Tongue (tissue), 2 donors: ENCODE data around the gene KCNJ1. TPM values are rescaled to one million over a fixed set of nuclear protein-coding genes. Genes with fewer than 3 reads are reported as not detected.

Experiments used
- DNase-seq: peaks from one replicate; pipeline ENCODE4 v3.0.0-alpha.2; 2015
- total RNA-seq: library from RNA; depleted of rRNA; stranded (reverse); fragments of >200 nt; gene quantifications from one replicate; pipeline ENCODE4 v1.2.3, GENCODE V29; 2014

The KCNJ1 gene
- not detected for total RNA-seq

DNA sequence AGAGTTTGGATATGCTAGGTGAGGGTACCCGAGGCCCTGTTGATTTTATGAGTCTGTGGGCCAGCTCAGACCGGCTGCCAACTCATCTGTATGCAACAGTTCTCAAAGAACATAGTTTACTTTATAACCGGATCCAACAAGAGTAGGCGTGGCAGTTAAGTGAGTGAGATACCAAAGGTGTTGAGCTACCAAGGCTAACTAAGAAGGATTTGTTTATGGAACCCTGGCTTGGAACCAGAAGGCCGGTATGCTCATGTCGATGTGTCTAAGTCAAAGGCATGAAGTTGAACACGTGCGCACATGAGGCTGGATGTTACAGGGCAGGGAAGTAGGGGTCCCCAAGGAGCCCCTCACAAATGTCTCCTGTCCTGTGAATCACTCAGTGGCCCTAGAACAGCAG, at the start of gene KCNJ1:
KCNJ1 (minus strand) TSS at position 20 of the 400 bp plus-strand sequence. CDS start 27,053 bp downstream, outside the sequence.
- no peak for DNase-seq

DNA sequence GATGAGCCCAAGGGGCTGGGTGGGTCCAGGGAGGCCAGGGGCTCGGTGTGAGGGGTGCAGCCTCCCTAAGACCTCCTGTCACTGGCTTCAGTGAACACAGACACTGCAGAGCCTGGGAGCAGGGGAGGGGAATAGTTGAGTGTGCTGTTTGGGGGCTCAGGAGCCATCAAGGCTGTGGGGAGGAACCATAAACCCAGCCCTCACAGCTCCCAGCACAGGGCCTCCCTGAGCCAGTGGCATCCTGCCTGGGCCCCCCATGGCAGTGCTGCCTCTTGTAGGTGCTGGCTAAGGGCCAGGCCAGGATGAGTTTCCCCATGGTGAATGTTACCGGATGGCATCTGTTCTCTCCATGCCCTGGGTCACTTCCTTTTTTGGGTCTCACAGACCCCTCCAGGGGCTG, 49.6 kb upstream of the KCNJ1 start:
- no peak for DNase-seq

DNA sequence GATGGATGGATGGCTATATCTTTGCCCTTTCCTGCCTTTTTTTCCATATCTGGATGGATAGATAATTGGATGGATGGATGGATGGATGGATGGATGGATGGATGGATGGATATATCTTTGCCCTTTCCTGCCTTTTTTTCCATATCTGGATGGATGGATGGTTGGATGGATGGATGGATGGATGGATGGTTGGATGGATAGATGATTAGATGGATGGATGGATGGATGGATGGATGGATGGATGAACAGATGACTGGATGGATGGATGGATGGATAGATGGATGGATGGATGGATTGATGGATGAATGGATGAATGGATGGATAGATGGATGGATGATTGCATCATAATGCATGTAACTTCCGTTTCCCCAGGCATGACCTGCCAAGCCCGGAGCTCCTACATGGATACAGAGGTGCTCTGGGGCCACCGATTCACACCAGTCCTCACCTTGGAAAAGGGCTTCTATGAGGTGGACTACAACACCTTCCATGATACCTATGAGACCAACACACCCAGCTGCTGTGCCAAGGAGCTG, 49.0 kb upstream of the KCNJ1 start:
- no peak for DNase-seq

DNA sequence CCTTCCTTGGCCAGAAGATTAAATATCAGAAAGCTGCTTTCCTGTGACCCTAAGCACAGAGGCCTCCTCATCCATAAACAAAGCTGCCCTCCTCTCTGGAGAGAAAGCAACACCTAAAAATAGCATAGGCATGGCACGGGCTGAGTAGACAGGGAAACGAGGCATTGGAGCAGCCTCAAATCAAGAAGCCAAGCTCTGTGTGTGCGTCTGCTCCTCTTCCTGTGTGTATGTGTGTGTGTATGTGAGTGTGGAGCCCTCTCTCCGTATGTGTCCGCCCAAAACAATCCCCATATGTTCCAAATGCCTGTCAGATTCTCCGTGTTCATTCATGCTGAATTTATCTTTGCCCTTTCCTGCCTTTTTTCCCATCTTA, 48.0 kb upstream of the KCNJ1 start:
- no peak for DNase-seq

DNA sequence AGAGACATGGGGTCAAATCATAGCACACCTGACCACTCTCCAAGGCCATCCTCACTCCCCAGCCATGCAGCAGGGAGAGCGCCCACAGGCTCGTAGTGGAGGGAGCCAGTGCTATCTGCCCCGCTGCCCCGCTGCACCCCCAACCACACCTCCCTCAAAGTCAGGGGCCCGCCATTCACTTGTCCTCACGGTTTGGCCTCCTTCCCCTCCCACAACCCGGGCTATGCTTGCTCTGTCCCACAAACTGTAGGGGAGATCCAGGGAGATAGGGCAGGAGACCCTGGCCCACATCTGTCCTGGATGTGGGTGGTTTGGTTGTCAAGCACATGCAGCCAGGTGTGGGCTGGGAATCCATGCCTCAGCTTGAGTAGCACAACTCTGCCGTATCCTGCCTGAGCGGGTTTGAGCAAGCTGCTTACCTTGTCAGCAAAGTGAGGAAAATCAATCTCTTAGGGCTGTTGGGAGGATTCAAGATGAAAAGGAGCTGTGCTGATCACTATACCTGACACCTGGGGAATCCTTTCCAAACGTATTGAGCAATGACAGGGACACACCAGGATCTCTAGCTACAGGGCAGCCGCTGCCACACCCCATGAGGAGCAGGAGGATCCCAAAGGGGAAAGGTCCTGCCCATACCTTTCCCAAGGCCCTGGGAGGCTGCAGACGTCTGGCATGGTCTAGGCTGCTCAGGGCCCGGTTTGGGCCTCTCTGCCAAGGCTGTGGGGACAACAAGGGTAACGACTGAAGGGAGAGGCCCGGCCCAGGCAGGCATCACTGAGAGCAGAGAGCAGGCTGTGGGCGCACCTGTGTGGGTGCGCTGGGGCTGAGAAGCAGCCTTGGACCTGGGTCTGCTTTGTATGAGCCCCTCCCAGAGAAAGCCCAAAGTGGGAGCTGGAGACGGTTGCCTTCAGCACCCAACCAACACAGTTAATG, 47.4 kb upstream of the KCNJ1 start:
- peak; percentile 49 for DNase-seq

DNA sequence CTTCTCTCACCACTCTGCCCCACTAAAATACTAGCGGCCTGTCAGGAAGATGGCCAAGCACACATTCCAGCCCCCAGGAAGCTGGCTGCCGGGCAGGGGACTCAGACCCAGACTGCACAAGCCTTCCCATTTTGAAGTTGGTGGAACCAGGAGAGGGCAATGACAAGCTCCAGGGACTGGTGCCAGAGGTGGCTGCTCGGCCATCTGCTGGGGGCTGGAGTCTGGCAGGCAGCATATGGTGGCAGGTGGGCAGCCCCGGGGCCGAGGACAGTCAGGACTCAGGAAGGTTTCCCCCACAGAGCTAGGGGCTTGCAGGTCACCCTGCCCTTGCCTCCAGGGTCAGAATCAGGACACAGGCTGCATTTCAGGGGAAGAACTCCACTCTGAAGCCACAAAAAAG, 46.7 kb upstream of the KCNJ1 start:
- DNase-seq, result no peak

DNA sequence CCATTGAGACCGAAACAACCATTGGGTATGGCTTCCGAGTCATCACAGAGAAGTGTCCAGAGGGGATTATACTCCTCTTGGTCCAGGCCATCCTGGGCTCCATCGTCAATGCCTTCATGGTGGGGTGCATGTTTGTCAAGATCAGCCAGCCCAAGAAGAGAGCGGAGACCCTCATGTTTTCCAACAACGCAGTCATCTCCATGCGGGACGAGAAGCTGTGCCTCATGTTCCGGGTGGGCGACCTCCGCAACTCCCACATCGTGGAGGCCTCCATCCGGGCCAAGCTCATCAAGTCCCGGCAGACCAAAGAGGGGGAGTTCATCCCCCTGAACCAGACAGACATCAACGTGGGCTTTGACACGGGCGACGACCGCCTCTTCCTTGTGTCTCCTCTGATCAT, 44.6 kb upstream of the KCNJ1 start:
- DNase-seq, result no peak

DNA sequence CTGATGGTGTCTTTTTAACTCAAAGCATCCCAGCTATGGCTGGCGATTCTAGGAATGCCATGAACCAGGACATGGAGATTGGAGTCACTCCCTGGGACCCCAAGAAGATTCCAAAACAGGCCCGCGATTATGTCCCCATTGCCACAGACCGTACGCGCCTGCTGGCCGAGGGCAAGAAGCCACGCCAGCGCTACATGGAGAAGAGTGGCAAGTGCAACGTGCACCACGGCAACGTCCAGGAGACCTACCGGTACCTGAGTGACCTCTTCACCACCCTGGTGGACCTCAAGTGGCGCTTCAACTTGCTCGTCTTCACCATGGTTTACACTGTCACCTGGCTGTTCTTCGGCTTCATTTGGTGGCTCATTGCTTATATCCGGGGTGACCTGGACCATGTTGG, 44.1 kb upstream of the KCNJ1 start:
- DNase-seq, result no peak

DNA sequence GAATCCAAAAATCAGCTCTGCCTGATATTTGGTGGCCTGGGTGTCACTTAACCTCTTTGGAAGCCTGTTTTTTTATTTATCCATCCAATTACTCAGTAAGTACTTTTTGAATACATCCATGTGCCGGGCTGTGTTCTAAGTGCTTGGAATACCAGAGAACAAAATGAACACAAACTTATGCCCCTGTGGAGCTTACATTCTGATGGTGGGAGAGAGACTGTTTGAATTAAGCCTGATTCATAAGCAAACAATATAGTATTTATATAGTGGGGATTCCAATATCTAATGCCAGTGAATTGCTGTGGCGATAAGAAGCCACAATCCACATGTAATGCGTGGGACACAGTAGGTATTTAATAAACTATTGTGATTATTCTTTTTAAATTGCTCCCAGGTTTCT, 43.5 kb upstream of the KCNJ1 start:
- no peak for DNase-seq

DNA sequence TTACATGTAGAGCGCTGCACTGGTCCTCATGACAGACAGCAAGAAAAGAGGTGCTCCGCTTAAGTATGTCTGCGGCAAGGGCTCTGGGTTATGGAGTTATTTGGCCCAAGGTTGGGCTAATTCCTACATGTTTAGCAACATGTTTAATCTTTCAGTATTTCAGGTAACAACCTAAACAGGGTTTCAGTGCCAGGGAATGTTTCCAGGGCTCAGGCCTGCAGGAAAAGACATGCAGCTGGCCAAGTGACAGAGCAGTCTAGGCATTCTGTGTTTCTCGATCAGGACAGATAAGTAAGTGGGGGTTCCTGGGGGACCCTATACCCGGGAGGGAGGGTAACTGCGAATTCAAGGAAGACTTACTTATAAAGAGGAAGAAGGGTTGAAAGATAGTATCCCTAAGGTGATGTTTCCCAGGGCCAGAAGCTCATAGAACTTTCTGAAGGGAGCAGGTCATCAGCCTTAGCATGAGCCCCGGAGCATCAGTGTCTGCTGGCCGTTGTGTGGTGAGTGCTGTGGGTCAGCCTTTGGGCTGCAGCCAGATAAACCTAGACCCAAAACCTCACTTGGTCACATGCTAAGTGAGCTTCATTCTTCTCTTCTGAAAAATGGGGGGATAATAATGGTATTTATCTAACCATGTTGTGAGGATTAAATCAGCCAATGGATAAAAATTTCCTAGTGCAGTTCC, 42.5 kb upstream of the KCNJ1 start:
- no peak for DNase-seq

DNA sequence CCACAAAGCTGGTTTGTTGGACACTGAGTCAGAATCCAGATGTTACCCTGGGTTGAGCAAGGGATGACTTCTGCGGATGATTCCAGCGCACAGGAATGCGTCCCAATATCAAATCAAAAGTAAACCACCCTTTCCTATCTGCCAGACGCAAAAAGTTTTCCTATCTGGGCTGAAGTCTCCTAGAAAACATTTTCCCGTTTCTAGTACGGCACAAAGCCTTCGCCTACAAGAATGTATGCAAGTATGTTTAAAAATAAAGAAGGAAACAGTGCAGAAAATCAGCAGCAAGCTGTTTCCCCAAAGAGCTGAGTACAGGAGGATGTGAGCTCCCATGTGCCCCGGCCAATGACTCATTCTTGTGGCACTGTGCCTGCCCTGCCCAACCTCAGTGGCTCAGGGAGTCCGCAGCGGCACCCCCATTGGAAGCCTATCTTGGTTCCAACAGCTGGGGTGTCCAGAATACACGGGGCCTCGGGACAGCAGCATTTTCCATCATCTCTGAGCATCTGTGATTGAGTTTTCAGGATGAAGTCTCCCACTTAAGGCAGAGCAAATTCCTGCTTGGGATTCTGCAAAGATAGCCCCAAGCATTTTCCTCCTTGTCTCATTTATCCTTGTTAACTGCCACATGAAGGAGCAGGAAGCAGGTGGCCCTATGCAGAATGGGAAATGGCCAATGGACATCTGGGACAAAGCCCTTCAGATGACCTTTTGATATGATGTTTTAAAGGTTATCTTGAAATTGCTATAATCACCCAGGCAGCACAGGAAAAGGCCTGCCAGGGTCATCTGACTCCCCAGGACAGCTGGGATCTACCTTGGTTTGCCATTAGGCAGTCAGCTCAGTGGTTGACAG, 41.5 kb upstream of the KCNJ1 start:
- DNase-seq, result no peak

DNA sequence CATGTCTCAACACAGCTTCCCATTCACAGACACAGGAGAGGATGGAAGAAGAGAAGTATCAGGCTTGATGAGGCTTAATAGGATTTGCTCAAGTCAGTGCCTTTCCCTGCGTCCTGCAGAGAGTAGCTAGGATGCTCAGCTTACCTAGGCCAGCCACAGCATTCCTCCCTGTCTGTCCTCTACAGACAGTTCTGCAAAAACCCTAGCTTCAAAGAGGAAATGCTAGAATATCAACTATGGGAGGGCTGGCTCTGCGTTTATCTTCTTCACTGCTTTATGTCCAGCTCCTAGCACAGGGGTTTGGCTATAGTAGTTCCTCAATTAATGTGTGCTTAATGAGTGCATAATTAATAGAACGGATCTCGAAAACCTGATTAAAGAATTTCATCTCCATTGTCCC, 40.5 kb upstream of the KCNJ1 start:
- DNase-seq, result no peak

DNA sequence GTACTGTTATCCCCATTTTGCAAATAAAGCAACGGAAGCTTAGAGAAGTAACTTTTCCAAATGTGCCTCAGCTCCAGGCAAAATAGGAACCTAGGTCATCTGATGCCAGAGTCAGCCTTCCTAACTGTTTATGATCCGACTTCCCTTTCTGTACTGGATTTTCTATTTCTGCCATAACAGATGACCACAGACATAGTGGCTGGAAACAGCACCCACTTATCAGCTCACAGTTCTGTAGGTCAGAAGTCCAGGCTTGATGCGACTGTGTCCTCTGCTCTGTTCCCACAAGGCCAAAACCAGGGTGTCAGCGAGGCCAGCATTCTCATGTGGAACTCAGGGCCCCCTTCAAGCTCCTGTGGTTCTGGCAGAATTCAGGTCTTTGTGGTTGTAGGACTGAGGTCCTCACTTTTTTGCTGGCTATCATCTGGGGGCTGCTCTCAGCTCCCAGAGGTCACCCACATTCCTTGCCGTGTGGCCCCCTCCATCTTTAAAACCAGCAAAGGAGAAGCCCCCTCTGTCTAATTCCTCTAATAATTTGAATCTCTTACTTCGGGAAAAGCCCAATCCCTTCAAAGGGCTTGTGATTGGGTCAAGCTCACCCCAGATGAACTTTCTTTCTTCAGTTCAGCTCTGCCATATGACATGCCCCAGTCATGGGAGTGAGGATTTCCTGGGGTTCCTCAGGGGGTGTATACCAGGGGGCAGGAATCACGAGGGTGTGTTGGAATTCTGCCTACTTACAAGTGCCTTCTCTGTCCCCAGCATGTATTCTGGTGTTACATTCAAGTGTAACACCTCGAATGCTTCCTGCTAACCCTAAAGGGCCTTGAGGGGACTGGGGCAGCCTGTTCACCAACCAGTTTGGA, 39.3 kb upstream of the KCNJ1 start:
- no peak for DNase-seq

DNA sequence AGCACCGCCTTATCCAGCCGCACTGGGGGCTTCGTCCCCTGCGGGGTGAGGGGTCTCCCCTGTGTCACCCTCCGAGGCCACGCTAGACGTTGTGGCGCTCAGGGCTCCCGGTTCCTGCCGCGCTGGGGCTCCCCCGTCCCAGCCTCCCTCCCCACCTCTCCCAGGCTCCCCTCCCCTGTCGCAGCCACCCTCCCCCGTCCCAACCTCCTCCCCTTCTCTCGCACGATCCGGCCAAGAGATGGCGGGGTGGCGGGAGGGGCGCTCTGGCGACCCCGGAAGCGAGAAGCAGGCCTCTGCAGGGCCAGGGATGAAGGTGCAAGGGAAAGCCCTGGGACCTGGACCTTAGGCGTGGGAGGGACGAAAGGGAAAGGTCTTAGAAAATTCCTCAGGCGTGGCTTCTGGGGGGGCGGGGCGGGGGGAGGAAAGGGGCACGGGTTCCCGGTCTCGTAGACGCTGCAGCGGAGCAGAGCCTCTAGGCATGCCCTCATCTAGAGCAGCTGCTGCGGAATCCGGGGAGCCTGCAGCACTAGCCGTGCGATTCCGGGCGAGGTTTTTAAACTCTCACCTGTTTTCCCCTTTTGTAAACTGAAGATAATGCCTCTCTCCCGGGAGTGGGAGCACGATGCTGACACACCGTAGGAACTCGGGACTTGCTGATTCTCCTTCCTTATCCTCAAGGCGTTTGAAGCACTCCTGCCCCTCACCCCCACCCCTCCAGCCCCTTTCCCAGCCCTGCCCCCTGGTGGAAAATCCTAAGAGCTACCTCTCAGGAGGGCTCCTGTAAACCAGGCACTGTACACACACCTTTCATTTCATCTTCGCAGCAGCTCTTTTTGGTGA, 38.5 kb upstream of the KCNJ1 start:
- DNase-seq, result peak; percentile 78

DNA sequence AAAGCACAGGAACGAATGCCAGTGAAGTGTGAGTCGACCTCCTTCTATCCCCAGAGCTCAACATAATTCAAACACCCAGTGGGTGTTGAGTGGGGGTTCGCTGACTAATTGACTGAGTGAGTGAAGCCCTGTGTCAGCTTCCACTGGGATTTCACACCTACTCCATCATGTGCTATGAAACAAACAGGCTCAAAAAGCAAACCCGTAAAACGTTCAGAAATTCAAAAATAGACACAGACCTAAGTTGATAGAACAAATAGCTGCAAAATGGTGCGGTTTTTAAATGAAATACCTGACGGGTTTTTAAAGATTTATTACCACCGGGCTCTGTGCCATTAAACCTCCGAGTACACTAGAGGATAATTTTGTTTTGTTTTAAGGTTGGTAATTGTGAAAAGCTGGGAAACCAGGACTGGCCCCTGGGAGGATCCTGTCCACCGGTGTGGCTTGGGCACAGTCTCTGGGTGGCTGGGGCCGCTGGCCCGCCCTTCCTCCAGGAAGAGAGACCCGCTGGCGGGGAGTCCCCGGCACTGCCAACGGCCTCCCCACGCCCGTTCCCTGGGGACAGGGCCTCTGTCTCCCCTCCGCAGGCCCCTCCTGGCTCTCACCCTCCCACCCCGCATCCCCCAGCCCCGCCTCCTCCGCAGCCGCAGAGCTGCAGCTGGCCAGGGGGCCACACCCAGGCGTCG, 37.7 kb upstream of the KCNJ1 start:
- peak; percentile 71 for DNase-seq

DNA sequence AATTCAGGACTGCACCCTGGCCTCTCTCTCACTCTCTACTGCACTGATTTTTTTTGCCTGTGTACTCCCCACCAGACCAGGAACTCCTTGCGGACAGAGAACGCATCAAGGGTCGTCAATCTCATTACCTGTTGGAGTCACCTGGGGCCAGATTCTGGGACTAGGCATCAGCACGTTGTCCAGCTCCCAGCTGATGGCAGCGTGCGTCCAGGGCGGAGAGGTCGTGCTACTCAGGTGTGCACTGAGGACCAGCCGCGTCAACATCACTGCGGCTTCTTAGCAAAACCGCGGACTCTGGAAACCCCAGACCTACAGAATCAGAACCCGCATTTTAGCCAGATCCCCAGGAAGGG, 37.2 kb upstream of the KCNJ1 start:
- no peak for DNase-seq

DNA sequence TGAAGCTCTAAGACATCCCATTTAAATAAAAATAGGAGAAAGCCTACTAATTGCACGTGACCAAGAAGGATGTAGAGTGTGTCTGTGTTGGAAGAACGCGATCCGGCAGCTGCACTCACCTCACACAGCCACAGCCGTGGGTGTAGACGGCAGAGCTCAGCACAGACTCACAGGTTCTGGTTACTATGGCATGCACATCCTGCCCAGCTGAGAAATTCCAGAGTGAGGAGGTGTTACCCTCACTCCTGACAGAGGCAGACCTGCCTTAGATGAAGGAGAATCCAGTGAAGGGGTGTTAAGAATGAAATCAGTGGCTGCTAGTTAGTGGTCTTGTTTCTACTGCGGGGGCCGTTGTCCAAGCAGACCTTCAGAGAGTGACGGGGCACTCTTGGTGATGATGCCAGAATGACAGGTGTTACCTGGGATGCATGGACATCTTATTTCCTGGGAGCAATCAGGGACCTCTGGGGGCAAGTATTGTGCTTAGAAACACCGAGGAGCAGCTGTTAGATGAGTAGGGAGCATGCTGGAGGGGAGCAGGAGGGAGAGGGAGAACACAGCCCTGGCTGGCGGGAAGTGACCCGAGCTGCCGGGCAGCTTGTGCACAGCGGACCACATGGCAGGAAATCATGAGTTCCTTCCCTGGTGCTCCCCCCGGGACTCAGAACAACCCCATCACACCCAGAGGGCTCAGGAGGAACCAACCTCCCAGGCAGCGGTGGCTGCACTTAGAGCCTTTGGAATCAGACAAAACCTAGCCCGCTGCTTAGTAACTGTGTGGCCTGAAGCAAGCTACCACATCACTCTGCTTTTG, 36.4 kb upstream of the KCNJ1 start:
- no peak for DNase-seq

DNA sequence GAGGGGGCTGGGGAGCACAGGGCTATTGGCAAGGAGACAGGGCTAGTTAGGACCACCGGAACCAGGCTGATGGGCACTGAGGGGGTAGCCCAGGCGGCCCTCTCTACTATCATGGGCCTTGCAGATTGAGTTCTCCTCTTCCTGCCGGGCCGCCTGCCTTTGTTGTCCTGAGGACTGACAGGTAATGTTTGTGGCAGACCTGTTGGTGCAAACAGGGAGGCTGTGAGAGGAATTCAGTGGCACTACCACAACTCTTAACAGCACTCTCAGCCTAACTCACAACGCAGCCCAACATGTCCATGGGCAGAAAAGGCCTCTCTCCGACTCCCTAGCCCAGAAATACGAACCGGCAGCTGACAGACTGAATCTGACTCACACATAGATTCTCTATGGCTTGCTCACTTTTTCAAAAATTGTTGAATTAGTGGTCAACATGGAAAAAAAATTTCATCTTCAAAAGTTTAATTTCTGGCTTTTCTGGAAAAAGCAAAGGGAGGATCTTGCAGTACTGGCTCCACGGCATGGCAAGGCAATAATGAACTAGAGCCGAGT, 35.5 kb upstream of the KCNJ1 start:
- no peak for DNase-seq
